ENCODE results near the gene AMDHD2.

AMDHD2 gene

GRCh38 chr16:2499890-2500429 is 20.2 kb upstream of the AMDHD2 start:
- DNase-seq (ENCODE audit: low read depth, low spot score) = no peak

- no peak for DNase-seq (ENCODE audit: low read depth, low spot score)
These were observed 19.7 kb upstream of the AMDHD2 start for GRCh38 chr16:2500430-2500917.

GRCh38 chr16:2500918-2501750 is 19.0 kb upstream of the AMDHD2 start:
- DNase-seq (ENCODE audit: low read depth, low spot score) = peak; percentile 62

- DNase-seq (ENCODE audit: low read depth, low spot score) = no peak
These were observed 17.9 kb upstream of the AMDHD2 start for GRCh38 chr16:2501946-2502895.

- no peak for DNase-seq (ENCODE audit: low read depth, low spot score)
These were observed 14.5 kb upstream of the AMDHD2 start for GRCh38 chr16:2505695-2506094.

- DNase-seq (ENCODE audit: low read depth, low spot score) = no peak
These were observed 13.0 kb upstream of the AMDHD2 start for GRCh38 chr16:2507052-2507659.

GRCh38 chr16:2507665-2508064 is 12.5 kb upstream of the AMDHD2 start:
- no peak for DNase-seq (ENCODE audit: low read depth, low spot score)

- no peak for DNase-seq (ENCODE audit: low read depth, low spot score)
These were observed 11.3 kb upstream of the AMDHD2 start for GRCh38 chr16:2508722-2509400.

- DNase-seq (ENCODE audit: low read depth, low spot score) = no peak
These were observed 8.9 kb upstream of the AMDHD2 start for GRCh38 chr16:2511128-2511800.

- DNase-seq (ENCODE audit: low read depth, low spot score) = no peak
These were observed 8.0 kb upstream of the AMDHD2 start for GRCh38 chr16:2511996-2512734.

- no peak for DNase-seq (ENCODE audit: low read depth, low spot score)
These were observed 7.3 kb upstream of the AMDHD2 start for GRCh38 chr16:2512735-2513404.

GRCh38 chr16:2513405-2514332 is 6.5 kb upstream of the AMDHD2 start, which contains the start of gene ATP6V0C:
Gene ATP6V0C, plus strand, starts transcription at chr16:2513952. Its CDS starts 152 bp downstream, at chr16:2514104.
- DNase-seq (ENCODE audit: low read depth, low spot score) = peak; percentile 59

- DNase-seq (ENCODE audit: low read depth, low spot score) = no peak
These were observed 5.6 kb upstream of the AMDHD2 start for GRCh38 chr16:2514333-2515179.

- no peak for DNase-seq (ENCODE audit: low read depth, low spot score)
These were observed 4.9 kb upstream of the AMDHD2 start for GRCh38 chr16:2515180-2515851.

GRCh38 chr16:2516391-2517240 is 3.6 kb upstream of the AMDHD2 start:
- DNase-seq (ENCODE audit: low read depth, low spot score) = no peak

All from smooth muscle cell of the brain vasculature (primary cell).